ENCODE results near the gene PIGC.

DNA sequence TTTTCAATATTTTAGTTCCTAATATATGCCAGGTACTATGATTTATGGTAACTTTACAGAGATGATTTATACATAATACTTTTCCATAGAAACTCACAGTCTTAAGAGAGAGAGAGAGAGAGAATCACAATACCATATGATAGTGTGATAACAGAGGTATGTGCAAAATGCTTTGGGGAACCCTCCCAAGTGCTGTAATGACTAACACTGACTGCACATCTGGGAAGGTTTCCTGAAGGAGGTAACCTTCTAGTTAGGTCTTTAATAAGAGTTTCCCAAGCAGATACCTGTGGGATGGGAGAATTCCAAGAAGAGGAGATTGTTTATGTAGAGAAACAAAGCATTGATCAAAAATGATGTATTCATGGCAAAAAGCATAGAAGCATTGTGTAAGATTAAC is 34.6 kb upstream of the PIGC start:
- no peak for TF ChIP-seq POLR2A (IDR thresholded peaks at IDR 0.05)
- TF ChIP-seq, protein P1, sequence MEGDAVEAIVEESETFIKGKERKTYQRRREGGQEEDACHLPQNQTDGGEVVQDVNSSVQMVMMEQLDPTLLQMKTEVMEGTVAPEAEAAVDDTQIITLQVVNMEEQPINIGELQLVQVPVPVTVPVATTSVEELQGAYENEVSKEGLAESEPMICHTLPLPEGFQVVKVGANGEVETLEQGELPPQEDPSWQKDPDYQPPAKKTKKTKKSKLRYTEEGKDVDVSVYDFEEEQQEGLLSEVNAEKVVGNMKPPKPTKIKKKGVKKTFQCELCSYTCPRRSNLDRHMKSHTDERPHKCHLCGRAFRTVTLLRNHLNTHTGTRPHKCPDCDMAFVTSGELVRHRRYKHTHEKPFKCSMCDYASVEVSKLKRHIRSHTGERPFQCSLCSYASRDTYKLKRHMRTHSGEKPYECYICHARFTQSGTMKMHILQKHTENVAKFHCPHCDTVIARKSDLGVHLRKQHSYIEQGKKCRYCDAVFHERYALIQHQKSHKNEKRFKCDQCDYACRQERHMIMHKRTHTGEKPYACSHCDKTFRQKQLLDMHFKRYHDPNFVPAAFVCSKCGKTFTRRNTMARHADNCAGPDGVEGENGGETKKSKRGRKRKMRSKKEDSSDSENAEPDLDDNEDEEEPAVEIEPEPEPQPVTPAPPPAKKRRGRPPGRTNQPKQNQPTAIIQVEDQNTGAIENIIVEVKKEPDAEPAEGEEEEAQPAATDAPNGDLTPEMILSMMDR (IDR thresholded peaks at IDR 0.05) = no peak
- no peak for TF ChIP-seq EP300 (IDR thresholded peaks at IDR 0.05)

Data from gastroesophageal sphincter (tissue), 3 donors.